Activated naive CD4-positive, alpha-beta T cell treated with anti-CD3 and anti-CD28 coated beads, Interleukin-2, amount 50 U/mL, for 72 hours (primary cell): ENCODE data around the gene PLA1A. TPM values are rescaled to one million over a fixed set of nuclear protein-coding genes. Genes with fewer than 3 reads are reported as not detected.
"Not testable (repeated sequence)": the region's sequence is repeated elsewhere in the genome, so short reads cannot be mapped to it uniquely, and the experiment has no call there.

ENCODE experiments used
- ATAC-seq, 2 donors: fragments of 150-1000 bp; cut with Tn5 transposase; 2 replicates each; pipeline ENCODE4 v1.10.0; 2021; ENCODE audit warnings: mild to moderate bottlenecking in 2 of 2, moderate library complexity in 2 of 2
- DNase-seq, 2 donors: peaks; one replicate each; pipeline ENCODE4 v3.0.0; 2021 to 2022; ENCODE audit warnings: low spot score in 2 of 2
- H3K27ac Mint-ChIP-seq, 2 donors: one replicate each; pipeline ENCODE4 v1.8.0; 2022; ENCODE audit warnings: mild to moderate bottlenecking in 2 of 2, mixed read lengths in 2 of 2
- H3K36me3 Mint-ChIP-seq, 2 donors: one replicate each; pipeline ENCODE4 v1.8.0; 2022; ENCODE audit warnings: mixed read lengths in 2 of 2
- H3K9me3 Mint-ChIP-seq, 2 donors: one replicate each; pipeline ENCODE4 v1.8.0; 2022; ENCODE audit warnings: mixed read lengths in 2 of 2
- total RNA-seq, 2 donors: library from RNA; stranded (reverse); gene quantifications; one replicate each; pipeline ENCODE4 v1.2.3, GENCODE V29; 2022

The PLA1A gene
- under 1 TPM in 1 of 2 donors, not detected in 1; 0.52 TPM for total RNA-seq

DNA sequence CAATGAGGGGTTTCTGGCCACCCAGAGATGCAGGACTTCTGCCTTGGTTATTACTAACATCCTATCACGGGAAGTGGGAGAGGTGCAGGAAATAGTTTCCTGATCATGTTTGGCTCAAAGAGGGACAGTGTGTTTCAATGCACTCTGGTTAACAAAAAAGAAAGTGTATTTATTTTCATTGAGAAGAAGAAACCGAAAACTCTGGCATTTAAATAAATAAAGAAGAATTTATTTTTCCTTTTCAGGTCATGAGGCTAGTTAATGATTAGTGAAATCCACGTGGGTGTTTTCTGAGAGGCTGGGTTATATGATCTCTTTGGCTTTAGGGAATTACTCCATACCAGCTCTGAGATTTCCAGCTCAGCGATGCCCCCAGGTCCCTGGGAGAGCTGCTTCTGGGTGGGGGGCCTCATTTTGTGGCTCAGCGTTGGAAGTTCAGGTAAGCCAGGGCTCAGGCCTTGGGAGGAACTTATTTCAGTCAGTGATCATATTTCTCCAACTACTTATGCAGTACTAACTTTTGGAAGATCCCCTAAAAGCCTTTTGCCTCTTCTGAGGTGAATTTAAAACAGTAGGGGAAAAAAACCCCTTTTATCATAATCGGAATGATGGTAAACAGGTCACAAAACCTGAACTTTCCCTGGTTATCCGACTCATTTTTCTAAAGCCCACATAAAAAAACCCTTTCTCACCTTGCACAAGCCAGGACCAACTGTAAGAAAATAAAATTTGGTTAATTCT is at the start of gene PLA1A:
PLA1A (plus strand) TSS at position 338 of the 741 bp plus-strand sequence; CDS start at position 367, 29 bp downstream.
- H3K27ac Mint-ChIP-seq: peak within 1 kb of the TSS in 1 of 2 donors; percentile 55
- no peaks in the 10 kb centered on the region for H3K36me3 Mint-ChIP-seq
- no peaks in the 10 kb centered on the region for H3K9me3 Mint-ChIP-seq
- ATAC-seq (peak in 1 of 2 donors; percentile 27), DNase-seq (no peak)

DNA sequence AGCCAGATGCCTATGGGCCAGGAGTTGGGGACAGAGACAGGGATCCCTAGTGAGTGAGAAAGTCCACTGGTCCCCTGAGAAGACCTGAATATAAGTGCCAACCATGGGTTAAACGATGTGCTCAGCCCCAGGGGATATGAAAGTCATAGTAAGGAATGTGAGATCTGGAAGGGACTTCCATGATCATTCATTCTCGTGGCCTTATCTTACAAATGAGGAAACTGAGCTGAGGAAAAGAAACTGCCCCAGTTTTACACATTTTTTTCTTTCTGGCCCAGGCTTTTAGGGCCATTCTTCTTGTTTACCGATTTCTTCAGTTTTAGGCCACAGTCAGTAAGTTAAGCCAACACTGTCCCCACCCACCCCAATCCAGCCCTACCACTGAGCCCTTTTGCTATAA is 49.3 kb upstream of the PLA1A start:
- Mint-ChIP-seq H3K9me3 (no peaks in the 10 kb centered on the region), H3K27ac (no peak overlapping the region), H3K36me3 (no peaks in the 10 kb centered on the region)
- ATAC-seq: no peak
- no peak for DNase-seq

DNA sequence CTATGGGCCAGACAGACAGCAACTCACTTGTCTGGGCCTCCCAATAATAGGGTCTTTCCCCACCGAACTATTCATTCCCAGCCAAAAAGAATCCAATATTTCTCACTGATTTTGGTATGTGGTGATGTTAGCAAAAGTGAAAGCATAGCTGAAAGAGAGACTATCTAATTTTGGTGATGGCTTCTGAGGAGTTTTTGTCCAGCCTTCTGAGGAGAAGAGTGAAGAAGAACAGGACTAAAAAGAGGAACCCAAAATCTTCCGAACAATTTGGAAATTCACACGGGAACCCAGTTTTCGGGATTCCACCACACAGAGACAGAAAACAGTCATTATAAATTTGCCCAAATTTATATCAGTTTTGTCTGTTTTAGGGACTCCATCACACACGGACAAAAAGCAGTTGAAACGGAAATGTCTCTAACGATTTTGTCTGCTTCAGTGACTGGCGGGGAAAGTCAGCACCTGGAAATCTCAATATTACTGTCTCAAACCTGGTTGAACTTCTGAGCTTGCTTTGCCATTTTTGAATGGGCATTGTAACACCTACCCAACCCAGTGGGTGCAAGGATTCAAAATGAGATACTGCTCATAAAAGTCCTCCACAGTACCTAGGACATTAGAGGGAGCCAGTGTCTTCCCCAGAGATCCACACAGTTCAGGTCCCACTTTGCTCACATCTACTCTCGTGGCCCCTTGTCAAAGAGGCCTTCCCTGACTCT is 47.3 kb upstream of the PLA1A start:
- H3K27ac Mint-ChIP-seq: no peak overlapping the region

DNA sequence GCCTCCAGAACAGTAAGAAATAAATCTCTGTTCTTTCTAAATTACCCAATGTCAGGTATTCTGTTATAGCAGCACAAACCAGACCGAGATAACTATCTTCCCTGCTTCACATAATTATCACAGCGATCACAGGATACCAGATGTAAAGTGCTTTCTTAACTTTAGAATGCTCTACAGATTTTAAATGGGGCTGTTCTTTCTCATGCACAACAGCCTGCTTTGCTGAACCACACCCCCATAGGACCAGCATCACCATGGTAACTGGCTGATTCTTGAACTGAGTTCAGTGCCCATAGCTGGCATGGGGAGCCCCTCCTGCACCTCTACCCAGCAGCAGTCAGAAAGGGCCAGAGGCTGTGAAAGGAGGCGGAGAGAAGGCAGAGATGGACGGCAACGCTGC is 46.1 kb upstream of the PLA1A start:
- no peak for DNase-seq
- no peak for ATAC-seq
- H3K27ac Mint-ChIP-seq: peak overlapping the region in 1 of 2 donors; percentile 72
- no peaks in the 10 kb centered on the region for H3K9me3 Mint-ChIP-seq
- H3K36me3 Mint-ChIP-seq: no peaks in the 10 kb centered on the region

More for the DNA sequence above, 47.3 kb upstream of the PLA1A start:
- ATAC-seq (no peak), DNase-seq (no peak)
- Mint-ChIP-seq H3K9me3 (no peaks in the 10 kb centered on the region), H3K36me3 (no peaks in the 10 kb centered on the region)

GRCh38 chr3:119552928-119553327 is 44.8 kb upstream of the PLA1A start:
- not testable (repeated sequence) for H3K9me3 Mint-ChIP-seq, ATAC-seq, H3K36me3 Mint-ChIP-seq, DNase-seq, H3K27ac Mint-ChIP-seq

DNA sequence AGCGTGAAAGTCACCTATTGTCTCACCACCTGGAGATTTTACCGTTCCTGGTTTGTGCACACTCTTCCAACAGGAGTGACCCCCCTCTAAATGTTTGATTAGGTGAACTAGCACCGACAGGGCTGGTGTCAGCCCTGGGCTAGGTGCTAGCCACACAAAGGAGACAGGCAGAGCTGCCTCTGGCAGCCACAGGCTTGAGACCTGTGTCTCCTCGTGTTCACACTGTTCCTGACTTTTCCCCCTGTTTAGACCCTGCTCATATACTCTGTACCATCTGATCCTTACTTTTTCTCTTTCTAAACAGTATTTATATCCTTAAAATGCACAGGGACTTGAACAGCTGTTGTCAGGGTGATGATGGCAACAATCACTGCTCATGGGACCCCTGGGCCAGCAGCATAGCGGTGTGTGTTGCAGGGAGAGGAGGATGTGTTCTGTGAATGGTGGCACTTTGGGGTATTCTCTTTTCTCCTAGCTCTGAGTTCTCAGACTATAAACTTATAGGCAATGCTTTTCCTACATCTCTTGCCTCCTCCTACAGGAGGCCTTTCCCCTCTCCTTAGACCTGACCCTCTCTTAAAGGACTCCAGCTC is 43.8 kb upstream of the PLA1A start:
- H3K27ac Mint-ChIP-seq: no peak overlapping the region
- ATAC-seq (no peak), DNase-seq (no peak)
- H3K36me3 Mint-ChIP-seq: no peaks in the 10 kb centered on the region
- no peaks in the 10 kb centered on the region for H3K9me3 Mint-ChIP-seq

DNA sequence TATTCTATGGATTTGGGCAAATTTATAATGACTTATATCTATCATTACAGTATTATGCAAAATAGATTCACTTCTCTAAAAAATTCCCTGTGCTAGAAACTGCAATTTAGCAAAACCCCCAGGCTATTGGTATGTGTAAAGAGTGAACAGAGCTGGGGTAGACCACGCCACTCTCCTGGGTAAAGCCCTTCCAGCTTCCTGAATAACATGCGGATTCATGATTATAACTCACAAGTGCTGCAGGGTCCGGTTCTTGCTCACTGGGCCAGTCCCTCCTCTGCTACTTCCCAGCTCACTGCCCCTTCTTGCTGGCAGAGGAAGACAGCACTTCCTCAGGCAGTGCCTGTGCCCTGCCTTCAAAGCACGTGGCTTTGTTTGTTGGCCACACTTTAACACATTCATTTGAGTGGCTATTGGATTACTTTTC is 42.4 kb upstream of the PLA1A start:
- no peak for DNase-seq
- no peaks in the 10 kb centered on the region for H3K36me3 Mint-ChIP-seq
- peak in 1 of 2 donors; percentile 17 for ATAC-seq
- no peak overlapping the region for H3K27ac Mint-ChIP-seq
- no peaks in the 10 kb centered on the region for H3K9me3 Mint-ChIP-seq

GRCh38 chr3:119555929-119556328 is 41.8 kb upstream of the PLA1A start:
- no peaks in the 10 kb centered on the region for H3K36me3 Mint-ChIP-seq
- ATAC-seq (no peak), DNase-seq (no peak)
- H3K9me3 Mint-ChIP-seq: no peaks in the 10 kb centered on the region
- peak overlapping the region in 1 of 2 donors; percentile 13 for H3K27ac Mint-ChIP-seq

DNA sequence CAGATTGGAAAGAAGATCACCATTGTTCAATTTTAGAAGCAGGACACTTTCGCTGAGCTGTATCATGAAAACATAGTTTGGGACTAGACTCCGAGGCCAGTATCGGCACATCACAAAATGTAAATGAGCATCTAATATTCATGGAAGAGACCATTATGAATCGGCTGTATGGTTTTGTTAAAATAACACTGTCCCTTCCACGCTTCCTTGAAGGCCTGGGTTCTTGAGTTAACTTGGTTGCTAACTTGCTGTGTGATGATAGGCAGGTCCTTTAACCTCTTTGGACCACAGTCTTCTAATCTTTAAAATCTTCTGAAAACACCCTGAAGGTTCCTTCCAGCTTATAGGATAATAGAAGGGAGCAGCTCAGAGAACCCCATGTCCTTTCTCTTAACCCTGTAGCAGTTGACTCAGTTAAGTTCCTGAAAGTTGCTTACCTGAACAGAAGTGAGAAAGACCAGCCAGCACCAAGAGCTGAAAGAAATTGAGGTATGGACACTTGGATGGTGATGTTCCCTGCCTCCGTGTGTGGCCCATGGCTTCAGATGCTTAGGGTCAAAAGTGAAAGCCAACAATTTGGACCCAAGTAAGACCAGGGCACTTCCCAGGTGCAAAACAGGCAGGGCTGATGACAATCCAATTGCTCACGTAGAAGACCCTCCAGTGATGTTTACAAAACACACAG is 40.4 kb upstream of the PLA1A start:
- H3K27ac Mint-ChIP-seq: no peak overlapping the region

GRCh38 chr3:119557877-119558269 is 39.8 kb upstream of the PLA1A start:
- no peaks in the 10 kb centered on the region for H3K36me3 Mint-ChIP-seq
- no peak for ATAC-seq
- no peaks in the 10 kb centered on the region for H3K9me3 Mint-ChIP-seq
- H3K27ac Mint-ChIP-seq: no peak overlapping the region
- DNase-seq: no peak

More for the DNA sequence above, 40.4 kb upstream of the PLA1A start:
- Mint-ChIP-seq H3K9me3 (no peaks in the 10 kb centered on the region), H3K36me3 (no peaks in the 10 kb centered on the region)
- DNase-seq (no peak), ATAC-seq (no peak)

DNA sequence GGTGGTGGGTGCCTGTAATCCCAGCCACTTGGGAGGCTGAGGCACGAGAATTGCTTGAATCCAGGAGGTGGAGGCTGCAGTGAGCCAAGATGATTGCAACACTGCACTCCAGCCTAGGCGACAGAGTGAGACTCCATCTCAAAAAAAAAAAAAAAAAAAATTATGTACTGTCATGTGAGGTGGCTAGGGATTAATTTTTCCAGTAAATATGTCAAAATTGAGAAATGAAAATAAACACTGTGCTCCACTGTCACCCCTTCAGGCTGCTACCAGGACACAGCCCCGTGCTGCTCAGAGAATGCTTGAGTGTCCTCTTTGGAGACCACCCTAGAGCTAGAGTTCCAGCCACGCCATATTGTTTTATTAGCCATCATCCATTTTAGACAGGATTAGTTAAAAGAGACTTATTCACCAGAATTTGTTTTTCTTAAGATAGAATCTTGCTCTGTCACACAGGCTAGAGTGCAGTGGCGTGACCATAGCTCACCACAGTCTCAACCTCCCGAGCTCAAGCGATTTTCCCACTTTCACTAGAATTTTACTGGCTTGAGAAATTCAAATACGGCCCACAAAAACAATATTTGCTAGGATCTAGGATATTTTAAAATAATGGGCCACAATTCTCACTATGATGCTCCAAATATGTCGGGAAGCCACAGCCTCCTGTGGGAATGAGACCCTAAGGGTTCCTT is 38.9 kb upstream of the PLA1A start:
- DNase-seq (no peak), ATAC-seq (no peak)
- Mint-ChIP-seq H3K9me3 (no peaks in the 10 kb centered on the region), H3K27ac (peak overlapping the region in 1 of 2 donors; percentile 53), H3K36me3 (no peaks in the 10 kb centered on the region)

DNA sequence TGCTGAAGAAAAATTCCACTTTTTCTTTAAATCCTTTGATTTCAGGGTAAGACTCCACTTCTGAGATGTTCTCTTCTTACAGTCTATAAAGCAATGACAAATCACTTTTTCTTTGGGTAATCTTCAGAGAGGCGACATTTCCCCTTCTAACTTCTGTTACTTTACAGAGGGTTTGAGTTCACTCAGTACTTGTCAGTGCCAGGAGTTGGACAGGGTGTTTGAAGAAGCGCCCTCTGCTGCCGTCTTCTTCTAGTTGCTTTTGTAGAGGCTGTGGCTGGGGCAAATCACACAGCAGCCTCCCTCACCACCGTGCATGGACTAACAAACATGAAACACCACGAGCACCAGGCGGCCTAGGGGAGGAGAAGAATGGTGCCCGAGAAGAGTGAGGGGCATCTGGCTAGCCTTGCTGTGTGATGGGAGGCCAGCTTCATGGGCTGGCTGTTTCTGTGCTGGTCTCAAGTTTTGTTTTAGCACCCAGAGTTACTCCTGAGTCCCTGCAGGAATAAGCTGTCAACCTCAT is 38.2 kb upstream of the PLA1A start, which contains the start of gene CD80:
CD80 (minus strand) TSS at position 174 of the 523 bp plus-strand sequence. CDS start 1,886 bp downstream, outside the sequence.
- peak in 1 of 2 donors; percentile 53 for DNase-seq
- Mint-ChIP-seq H3K36me3 (no peaks in the 10 kb centered on the region), H3K9me3 (no peaks in the 10 kb centered on the region), H3K27ac (peak within 1 kb of the TSS in 1 of 2 donors; percentile 53)
- ATAC-seq: peak; percentile 85 to 90

DNA sequence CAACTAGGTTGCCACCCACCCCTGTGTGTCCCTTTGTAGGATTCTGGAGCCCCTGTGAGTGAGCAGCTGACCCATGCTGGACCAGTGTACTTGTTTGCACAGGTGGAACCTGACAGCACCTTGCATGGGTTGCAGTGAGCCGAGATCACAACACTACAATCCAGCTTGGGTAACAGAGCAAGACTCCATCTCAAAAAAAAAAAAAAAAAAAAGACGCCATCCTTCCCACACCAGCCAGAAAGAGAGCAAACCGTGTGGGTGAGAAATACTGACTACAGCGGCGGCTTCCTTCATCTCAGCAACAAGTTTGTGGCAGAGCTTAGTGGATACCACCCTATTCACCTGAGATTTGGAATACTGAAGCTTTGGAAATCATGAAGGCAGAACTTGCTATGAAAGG is 37.5 kb upstream of the PLA1A start:
- DNase-seq (no peak), ATAC-seq (no peak)
- Mint-ChIP-seq H3K36me3 (no peaks in the 10 kb centered on the region), H3K9me3 (no peaks in the 10 kb centered on the region), H3K27ac (no peak overlapping the region)

DNA sequence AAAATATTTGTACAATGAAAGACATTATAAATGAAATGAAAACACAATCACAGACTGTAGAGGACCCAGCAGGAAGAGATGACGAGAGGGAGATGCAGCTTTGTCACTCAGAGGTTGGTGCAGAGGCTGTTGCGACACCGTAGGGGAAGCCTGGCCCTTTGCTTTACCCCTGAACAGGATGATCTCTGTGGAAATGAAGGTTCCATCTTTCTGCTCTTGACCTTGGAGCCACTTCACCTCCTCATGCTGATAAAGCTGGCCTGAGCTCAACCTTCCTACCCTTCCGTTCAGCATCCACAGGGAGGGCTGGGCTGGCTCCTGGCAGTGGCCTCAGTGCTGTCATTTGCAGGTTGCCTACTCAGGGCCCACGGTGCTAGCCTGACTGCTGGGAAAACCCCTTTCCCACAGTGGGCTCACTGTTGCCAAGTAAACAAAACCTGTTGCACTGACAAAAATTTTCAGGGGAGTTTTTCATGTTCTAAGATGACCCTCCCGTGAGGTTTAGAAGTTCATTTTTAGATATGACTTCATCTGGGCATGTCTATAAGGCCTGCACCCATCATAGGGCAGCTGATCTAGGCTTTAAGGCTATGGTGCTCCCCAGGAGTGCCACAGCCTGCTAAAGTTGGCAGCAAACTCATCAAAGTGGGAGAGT is 35.3 kb upstream of the PLA1A start:
- Mint-ChIP-seq H3K27ac (no peak overlapping the region), H3K36me3 (no peaks in the 10 kb centered on the region), H3K9me3 (no peaks in the 10 kb centered on the region)
- DNase-seq: no peak
- ATAC-seq: peak; percentile 79 to 81

- H3K36me3 Mint-ChIP-seq, H3K9me3 Mint-ChIP-seq, ATAC-seq, DNase-seq, H3K27ac Mint-ChIP-seq: not testable (repeated sequence)
Measured at GRCh38 chr3:119563334-119563733, 34.4 kb upstream of the PLA1A start.
